ENCODE results near the gene AATK.

AATK gene

DNA sequence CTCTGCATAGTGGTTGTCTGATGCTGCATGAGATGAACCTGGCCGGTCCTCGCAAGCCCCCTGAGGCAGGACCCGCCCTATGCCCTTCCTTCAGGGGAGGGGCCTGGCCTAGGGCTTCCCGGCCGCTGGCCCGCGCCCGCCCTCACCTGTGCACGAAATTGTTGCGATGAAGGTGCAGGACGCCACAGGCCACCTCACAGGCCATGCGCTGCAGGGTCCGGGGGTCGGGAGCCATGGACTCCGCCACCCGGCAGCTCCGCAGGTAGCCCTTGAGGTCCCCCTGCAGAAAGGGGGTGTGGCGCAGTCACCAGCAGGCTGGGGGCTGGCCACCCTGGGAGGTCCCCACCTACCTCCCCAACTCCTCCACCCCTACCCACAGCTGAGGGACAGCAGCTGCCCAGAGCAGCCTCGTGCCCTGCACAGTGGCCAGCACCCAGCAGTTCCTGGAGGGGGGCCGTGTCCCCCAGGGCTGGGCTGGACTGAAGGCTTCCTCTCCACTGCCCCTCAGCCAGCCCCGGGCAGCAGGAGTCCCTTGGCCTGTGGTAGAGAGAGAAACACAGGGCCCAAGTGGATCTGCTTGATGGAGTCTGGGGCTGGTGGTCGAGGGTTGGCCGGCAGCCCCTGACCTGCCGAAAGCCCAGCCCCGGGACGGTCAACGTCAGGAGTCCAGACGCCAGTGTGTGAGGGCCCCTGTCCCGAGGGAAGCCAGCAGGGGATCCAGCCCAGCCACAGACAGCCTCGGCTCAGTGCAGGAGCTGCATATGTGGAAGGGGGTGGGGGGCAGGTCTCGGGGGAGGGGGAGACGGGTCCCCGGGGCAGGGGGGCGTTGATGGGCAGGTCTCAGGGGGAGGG lies 39.5 kb downstream of the AATK start:
- DNase-seq, result no peak

- DNase-seq, result no peak
Observed at GRCh38 chr17:81125573-81126081, 40.4 kb downstream of the AATK start.

GRCh38 chr17:81124377-81124776 lies 41.6 kb downstream of the AATK start:
- no peak for DNase-seq

DNA sequence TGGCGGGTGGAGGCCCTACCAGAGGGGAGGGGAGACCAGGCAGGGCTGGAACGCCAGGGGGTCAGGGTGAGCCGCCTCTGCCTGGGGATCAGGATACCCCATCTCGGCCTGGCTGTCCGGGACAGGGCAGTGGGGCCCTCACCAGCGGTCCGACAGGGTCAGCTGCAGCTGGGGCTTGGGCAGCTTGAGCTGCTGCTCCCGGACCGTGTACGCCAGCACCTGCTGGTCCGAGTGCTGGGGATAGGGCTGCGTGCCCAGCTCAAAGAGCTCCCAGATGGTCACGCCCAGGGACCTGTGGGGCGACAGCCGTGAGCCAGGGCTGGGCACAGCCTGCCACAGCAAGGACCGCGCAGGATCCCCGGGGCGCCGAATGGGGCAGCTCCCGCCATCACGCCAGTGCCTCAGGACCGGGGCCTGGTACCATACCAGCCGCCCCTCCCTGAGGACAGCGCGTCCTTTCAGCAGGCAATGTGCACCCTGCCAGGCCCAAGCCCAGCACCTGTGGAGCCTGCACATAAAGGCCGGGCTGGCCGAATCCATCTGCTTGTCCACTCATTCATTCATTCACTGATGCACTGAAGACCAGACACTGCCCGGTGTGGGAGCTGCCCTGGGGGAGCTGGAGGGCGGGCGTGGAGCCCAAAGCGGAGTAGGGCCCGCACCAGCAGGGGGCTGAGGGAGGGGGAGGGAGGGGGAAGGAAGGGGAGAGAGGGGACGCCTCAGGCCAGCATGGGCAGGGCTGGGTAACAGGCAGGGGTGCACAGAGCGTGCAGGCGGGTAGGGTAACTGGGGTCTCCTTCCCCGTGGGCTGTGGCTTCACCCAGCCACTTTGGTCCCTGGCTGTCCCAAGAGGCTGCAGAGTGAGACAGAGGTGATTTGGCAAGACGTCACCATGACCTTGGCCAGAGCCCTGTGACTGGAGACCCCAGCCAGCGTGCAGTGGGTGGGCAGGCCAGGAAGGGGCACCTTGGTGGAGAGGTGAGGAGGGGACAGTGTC lies 42.7 kb downstream of the AATK start:
- no peak for DNase-seq

DNA sequence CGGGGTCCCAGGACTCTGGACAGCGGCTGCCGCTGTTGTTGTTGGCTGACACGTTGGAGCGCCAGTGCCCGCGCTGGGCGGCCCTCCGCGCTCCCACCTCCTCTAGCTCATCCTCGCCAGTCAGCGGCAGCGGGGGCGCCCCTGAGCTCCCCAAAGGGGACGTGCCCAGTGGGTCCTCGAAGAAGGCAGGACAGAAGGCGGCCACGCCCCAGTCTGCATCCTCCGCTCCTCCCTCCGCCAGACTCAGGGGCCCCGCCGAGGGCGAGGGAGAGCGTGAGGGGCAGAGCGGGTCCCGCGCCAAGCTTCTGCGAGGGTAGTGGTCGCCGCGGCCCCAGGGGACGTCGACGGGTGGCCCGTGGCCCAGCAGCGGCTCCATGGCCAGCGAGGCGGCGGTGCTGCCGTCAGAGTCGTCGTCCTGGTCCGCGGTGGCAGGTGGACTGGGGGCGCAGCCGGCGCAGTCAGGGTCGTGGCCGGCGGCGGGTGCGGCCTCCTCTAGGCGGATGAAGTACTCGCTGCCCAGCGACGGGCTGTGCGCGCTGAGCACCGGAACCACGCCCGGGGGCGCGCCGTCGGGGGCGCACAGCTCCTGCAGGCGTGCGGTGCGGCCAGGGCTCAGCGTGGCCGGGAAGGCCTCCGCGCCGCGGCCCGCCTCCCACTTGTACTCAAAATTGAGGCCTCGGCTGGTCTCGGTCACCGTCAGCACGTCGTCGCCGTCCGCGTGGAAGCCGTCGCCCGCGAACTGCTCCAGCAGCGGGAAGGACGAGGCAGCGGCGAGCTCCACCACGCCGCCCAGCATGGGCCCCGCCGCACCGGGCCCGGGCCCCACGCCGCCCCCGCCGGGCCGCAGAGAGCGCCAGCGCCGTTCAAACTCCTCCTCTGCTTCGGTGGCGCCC lies 43.9 kb downstream of the AATK start:
- no peak for DNase-seq

DNA sequence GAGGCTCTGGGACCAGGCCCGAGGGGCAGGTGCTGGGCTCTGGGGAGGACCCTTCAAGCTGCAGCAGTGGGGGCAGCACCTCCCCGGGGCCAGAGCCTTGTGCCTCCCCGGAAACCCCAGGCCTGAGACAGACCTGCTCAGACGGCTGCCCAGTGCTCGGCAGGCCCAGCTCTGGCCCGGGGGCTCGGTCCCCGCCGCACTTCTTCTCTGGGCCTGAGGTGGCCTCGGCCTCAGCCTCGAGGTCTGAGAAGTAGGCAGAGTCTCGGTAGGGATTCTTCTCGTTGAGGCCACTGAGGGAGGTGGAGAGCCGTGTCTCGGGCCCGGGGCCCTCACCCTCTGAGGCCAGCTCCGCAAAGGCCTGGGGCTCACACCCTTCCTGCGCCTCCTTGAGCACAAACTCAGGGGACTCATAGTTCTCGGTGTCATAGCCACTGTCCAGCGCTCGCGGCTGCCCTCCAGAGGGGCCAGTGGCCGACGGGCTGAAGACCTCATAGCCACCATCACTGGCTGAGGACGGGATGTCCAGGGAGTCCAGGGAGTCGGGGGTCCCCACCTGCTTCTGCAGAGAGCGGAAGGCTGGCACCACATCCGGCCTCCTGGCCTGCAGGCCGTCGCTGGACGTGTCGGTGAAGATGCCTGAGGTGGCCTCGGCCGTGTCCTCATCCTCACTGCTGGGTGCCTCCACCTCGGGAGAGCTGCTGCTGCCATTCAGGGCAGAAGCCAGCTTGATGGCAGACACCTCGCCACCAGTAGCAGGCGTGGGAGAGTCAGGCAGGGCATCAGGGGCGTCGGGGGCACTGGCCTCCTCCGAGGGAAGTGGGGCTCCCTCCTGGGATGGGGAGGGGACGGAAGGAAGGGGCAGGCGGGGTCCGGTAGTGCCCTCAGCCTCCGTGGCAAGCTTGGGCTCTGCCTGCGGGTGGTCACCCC lies 45.1 kb downstream of the AATK start:
- DNase-seq, result no peak

DNA sequence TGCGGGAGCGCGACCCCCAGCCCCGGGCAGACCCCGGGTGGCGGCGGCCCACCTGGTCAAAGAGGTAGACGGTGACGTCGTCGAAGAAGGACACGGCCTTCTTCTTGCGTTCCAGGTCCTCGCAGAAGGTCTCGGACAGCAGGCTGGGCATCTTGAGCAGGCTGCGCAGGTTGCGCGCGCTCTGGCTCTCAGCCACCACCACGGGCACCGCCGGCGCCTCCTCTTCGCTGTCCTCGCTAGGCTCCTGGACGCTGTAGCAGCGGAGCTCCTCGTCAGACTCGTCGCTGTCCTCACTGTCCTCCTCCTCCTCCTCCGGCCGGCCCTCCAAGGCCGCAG lies 45.9 kb downstream of the AATK start:
- no peak for DNase-seq

DNA sequence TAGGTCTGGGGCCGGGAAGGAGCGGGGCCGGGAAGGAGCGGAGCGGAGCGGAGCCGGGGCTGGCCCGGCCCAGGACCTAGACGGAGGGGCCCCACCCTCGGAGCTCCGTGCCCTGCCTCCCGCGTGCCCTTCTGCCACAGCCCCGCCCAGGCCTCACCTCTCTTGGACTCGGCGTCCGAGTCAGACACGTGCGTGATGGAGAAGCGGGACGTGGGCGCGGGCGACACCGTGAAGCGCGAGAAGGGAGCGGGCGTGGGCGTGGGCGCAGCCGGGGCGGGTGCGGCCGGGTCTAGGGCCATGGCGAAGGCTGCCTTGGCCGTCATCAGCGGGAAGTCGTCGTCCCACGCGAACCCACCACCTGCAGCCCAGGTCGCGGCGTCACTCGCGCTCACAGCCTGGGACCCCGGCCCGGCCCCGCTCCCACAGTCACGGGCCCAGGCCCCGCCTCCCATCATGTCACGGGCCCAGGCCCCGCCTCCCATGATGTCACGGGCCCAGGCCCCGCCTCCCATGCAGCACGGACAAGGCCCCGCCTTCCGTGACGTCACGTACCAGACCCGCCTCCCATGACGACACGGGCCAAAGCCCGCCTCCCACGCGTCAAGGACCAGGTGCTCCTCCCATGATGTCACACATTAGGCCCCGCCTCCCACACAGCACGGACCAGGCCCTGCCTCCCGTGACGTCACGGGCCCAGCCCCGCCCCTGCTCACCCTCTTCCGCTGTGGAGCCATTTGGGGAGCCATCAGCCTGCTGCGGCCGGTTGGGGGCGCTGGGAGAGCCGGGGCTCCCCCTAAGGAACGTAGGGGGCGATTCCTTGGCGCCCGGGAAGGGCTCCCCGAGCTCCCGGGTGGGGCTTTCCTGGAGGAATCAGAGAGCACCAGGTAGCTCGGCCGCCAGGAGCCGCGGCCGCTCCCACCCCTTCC lies 46.5 kb downstream of the AATK start:
- peak; percentile 94 for DNase-seq

GRCh38 chr17:81118308-81119221 lies 47.5 kb downstream of the AATK start:
- DNase-seq, result no peak

GRCh38 chr17:81117672-81118198 lies 48.3 kb downstream of the AATK start:
- DNase-seq, result no peak

DNA sequence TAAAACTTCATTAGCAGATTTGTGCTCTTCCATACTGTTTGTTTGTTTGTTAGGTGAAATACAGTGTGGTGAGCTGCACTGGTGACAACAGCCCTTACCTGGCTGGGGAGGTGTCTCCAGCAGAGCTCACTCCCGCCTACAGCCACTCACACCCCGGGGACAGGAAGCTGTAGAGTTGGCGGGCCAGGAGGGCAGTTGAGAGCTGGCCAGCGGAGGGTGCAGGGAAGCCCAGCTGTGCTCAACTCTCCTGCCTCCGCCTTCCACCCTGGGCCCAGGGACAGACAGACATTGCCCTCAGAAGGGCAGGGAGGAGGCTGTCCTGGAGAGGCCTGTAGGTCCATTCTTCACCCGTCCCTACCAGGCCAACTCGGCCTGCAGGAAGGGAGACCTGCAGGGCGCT lies 49.3 kb downstream of the AATK start:
- no peak for DNase-seq

- DNase-seq, result no peak
Observed at GRCh38 chr17:81115749-81116464, 50.1 kb downstream of the AATK start.

- no peak for DNase-seq
Observed at GRCh38 chr17:81115219-81115618, 50.8 kb downstream of the AATK start.

GRCh38 chr17:81114351-81115093 lies 51.5 kb downstream of the AATK start:
- no peak for DNase-seq

GRCh38 chr17:81113158-81113724 lies 52.8 kb downstream of the AATK start:
- DNase-seq, result no peak

DNA sequence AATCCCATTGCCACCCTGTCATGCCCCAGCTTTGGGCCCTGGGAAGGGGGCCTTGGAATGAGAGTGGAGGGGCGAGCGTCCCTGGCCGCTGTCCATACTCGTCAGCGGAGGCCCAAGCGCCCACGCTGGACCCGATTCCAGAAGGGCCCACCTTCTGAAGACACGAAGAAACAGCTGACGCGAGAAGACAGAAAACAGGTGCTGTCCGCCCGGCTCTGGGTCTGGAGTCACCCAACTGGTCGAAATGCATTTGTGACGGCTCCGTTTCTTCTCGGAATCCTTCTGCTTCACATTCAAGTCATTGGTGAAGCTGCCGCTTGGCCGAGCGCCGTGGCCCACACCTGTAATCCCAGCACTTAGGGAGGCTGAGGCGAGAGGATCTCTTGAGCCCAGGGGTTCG lies 53.6 kb downstream of the AATK start:
- DNase-seq, result no peak

DNA sequence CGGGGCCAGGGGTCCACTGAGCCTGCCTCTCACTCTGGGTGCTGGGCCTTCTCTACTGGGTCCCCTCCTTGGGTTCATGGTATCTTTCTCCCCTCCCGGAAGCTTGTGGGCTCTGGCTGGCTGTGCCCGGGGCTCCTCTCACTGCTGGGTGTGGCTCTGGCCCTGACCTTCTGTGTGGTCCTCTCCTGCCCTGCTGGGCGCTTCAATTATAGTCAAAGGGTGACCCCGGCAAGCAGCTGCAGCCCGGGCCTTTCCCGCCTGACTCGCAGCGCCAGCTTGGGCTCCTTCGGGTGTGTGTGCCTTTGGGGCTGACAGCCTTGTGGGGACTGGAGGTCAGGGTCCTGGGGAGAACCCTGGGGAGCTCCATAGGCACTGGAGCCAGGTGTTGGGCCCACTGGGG lies 55.0 kb downstream of the AATK start:
- DNase-seq, result no peak

All from NCI-H1048 (cell line).